GM18526 (cell line): ENCODE results near the gene CFAP100.

ENCODE experiments used
- POLR2A ChIP-seq: IDR thresholded peaks from 3 replicates; pipeline ENCODE4 v1.6.1; 2011; ENCODE audit not compliant: insufficient read length; ENCODE audit errors: extremely low read depth

Gene CFAP100

DNA sequence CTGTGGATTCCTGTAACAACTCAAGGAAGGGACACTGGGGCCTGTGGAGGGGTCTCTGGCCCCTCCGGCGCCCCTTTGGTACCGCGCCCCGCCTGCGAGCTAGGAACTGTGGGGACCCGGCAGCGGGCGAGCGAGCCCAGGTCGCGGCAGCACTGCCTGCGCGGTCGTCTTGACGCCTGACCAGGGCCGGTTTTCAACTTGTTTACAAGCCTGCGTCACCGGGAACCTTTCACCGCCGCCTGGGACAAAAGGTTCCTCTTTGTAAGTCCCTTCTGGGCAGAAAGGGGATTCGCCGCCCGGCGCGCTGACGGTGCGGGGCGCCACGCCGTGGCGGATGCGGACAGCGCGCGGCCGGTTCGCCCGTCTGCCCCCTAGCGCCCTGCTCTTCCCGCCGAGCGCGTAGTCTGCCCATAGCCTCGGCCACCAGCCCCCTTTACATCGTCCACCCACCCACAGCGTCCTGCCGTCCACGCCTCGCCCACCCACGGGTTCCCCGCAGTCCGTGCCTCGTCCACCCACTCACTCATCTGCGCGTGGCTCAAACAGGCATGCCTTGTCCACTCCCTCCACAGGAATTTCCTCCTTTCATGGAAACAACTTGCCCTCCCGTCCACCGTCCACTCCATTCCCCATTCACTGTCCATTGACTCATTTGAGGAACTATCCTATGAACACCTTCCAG, 5.5 kb upstream of the CFAP100 start:
- TF ChIP-seq POLR2A, result no peak

DNA sequence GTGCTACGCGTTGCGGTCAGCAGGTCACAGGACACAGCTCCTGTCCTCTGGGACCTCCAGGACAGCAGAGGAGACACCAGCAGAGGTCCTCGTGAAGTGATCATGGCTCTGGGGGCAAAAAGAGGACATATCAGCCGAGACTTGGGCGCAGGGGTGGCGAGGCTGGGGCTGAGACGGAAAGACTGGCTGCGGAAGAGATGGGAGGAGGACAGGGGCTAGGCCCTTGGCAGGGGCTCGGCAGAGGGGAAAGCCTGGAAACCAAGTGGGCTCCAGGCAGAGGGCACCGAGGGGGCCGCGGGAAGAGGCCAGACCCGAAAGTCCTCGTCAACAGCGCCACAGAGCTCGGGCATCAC, 4.9 kb upstream of the CFAP100 start:
- TF ChIP-seq POLR2A, result no peak

DNA sequence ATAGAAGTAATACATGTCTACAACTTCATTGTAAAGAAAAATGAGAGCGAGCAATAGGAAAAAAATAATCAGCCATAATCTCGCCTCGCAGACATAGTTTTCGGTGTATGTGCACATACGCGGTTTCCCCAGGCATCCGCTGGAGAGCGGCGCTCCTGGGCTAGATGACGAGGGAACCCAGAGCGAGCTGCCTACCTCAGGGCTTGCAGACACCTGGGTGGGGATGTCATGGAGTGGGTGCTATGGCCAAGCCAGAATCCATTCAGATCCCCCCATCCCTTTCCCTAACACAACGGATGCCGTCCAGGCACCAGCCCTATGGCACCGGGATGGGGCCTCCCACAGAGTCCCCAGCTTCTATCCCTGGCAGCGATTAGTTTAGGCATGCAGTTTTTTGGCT, 4.5 kb upstream of the CFAP100 start:
- no peak for TF ChIP-seq POLR2A

DNA sequence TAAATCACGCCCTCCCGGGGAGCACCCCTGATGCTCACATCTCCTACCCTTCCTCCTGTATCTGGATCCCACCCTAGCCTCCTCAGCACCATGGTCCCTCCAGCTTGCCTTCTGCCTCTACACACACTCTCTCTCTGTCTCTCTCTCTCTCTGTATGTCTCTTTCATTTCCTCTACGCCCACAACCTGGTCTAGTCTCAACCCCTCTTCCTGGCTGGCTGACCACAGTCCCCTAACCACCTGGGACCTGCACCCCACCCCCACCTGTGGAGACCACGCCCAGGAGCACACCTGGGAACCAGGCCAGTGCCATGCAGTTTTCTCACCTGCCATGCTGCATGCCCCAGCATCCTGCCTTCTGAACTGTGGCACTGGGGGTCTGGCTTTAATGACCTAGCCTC, 4.0 kb upstream of the CFAP100 start:
- TF ChIP-seq POLR2A, result no peak

DNA sequence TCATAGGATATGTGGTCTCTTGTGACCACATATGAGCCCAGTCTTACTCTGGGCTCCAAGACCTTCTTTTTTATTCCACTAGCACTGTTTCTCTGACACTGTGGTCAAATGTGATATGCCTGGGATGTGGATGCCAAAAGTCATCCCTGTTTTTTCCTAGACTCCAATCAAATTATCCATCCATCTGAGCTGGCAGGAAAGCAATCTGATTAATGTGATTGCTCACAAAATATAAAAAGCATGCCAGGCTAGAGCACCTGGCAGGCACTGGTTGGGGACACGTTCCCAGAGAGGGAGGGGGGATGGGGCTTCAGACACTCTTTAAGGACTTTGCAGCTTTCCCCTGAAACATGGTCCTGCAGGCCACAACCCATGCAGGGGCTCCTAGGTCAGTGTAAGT, 3.1 kb upstream of the CFAP100 start:
- TF ChIP-seq POLR2A, result no peak

DNA sequence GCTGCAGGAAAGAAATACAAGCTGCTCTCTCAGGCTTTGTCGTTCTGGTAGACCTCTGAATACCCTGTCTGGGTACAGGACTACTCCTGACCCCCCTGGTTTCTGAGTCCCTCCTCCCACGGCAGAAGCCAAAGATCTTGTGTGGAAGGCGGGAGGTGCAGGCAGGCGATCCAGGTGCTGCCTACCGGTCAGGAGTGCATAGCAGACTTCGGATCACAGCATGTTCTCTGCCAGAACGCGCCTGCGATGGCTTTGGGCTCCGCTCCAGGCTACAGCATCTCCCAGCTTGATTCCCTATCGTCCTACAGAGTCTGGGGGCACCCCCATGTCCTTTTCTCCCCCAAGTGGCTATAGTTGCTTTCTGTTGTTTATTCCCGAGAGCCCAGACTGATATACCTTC, 2.5 kb upstream of the CFAP100 start:
- TF ChIP-seq POLR2A, result no peak

DNA sequence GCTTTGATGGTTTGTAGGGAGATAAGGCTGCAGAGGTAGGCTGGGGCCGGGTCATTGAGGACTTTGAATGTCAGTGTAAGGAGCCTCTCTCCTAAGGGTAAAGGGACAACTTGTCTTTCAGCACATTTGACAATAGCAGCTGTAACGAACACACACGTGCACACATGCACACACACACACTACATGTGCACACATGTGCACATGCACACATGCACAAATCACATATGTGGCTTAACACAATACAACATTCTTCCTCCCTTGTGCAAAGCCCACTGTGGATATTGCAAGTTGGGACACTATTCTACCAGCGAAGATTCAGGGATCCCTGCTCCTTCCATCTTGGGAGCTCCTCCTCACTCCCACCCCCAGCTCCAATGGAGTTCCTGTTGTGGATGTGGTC, 1.1 kb upstream of the CFAP100 start:
- TF ChIP-seq POLR2A, result no peak

- TF ChIP-seq POLR2A, result no peak
These were observed 240 bp downstream of the CFAP100 start for GRCh38 chr3:126394977-126395321.

- no peak for TF ChIP-seq POLR2A
These were observed 1.3 kb downstream of the CFAP100 start for GRCh38 chr3:126395846-126396513.

DNA sequence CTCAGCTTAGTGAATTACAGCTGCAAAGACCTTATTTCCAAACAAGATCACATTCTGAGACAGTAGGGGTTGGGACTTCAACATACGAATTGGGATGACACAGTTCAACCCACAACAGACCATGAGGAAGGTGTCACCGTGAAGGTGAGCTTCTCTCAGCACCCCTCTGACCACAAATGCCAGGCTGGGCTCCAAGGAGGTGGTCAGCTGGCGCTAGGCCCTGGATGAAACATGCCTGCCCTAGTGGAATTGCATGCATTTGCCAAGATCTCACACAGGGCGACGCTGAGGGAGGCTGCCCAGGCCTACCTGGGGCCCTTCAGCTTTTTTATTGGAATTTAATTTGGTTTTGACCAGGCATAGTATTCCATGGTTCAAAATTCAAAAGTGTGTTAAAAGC, 1.8 kb downstream of the CFAP100 start:
- TF ChIP-seq POLR2A, result no peak

GRCh38 chr3:126397610-126398422, 3.1 kb downstream of the CFAP100 start:
- TF ChIP-seq POLR2A, result no peak

DNA sequence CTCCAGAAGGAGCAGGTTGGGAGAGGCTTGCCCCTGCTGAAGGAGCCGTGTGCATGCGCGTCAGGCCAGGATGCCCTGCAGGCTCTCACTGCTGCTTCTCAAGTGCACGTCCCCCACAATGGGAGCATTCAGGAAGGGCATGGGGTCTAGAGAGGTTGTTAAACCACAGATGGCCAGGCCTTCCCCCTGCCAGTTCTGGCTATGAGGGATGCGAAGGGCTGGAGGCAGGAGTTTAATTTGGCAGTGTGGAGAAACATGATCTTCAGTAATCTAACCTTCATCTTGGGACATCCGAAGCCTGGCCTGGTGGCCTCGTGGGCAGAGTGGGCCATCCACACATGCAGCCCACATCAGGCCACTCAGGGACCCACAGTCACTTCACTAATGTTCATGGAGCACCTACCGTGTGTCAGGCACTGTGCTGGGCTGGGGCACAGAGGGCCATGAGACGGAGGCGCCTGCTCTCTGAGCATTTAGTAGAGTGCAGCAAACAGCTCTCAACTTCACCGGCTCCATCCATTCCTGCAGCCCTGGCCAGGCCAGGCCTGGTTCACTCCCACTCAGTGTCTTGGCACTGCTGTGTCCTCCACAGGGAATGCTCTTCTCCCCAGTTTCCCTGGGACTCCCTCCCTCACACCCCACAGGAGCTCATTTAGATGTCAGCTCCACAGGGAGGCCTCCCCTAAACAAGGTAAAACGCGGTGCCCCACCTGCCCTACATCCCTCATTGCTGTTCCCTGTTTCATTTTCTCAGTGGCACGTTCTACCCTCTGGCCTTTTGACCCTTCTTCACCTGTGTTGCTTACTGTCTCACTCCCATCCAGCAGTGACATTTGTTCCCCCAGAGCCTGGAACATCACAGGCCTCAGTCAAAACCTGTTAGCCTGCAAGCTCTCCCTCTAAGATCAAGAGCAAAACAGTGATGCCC, 4.0 kb downstream of the CFAP100 start:
- no peak for TF ChIP-seq POLR2A

GRCh38 chr3:126399351-126399735, 4.6 kb downstream of the CFAP100 start:
- no peak for TF ChIP-seq POLR2A

DNA sequence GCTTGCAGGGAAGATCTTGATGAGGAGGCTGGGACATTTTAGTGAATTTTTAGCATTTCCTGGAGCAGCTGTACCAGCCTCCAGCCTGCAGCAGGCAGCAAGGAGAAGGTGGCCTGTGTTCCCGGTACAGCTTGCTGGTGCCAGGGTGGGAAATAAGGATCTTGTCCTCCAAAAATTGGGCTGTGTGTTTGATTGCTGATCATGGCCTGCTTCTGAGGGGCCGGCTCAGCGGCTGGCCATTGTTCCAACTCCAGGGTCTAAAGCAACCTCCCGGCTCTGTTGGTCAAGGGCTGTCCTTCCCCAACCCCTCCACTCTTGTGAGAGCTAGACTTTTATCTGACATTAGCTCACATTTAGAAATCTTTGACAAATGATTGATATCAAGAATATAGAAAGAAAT, 5.0 kb downstream of the CFAP100 start:
- no peak for TF ChIP-seq POLR2A

DNA sequence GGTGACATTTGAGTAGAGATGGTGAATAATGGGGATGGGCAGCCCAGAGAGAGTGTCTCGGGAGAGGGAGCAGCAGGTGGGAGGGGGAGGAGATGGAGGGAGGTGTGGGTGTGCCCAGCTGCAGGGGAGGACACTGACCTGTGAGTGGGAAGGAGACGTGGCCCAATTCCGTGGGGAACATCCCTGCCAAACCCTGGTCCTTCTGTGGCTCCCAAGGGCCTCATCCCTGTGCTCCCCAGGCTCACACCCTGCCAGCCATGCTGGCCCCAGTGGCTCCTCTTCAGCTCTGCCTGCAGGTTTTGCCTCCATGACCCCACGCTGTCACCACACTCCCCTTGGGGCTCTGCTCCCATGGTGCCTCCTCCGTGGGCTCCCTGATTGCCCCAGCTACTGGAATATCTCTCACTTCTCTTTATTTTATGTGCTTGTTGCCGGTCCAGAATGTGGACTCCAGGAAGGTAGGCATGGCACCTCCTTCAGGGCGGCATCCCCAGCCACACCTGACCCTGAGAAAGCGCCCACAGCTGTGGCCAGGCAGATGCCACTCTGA, 7.0 kb downstream of the CFAP100 start:
- TF ChIP-seq POLR2A, result no peak

DNA sequence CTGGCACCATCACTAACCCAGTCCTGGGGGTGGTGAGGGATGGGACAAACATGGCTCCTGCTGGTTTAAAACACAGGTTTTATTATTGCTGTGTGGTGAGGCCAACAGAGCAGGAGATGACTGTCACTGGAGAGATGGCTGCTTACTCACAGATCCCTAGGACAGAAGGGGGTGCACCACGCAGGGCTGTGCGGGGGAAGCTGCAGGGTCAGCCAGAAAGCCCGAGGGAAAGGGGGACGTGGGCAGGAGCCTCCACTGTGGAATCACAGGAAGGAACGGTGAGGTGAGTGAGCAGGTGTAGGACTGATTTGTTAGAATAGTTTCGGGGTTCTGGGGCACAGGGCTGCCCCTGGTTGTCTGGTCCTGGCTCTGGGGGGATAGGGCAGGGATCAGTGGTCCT, 7.5 kb downstream of the CFAP100 start:
- TF ChIP-seq POLR2A, result no peak
